ENCODE measurements around the gene PSTPIP2. TPM values are rescaled to one million over a fixed set of nuclear protein-coding genes. Genes with fewer than 3 reads are reported as not detected.

Gene PSTPIP2
- total and polyA plus RNA-seq, 2 of the 13 experiments (the other 11 are each of a cell fraction or from before 2014, with no cell fraction given), result 0.25 to 0.27 TPM

GRCh38 chr18:45974088-45974536 lies 97.9 kb downstream of the PSTPIP2 start (continued):
- TF ChIP-seq ZBTB8A (CRISPR knock-in tag; IDR thresholded peaks at IDR 0.05; ENCODE audit: borderline replicate concordance, low read depth) (no peak), AGO1 (IDR thresholded peaks at IDR 0.05; ENCODE audit: low read depth, low read length, poor library complexity, severe bottlenecking) (no peak), NR1H2 (CRISPR knock-in tag; IDR thresholded peaks at IDR 0.05; ENCODE audit: borderline replicate concordance, low read depth) (no peak), ZBTB14 (CRISPR knock-in tag; IDR thresholded peaks at IDR 0.05) (no peak), BCLAF1 (IDR thresholded peaks at IDR 0.05) (no peak), ARID5B (CRISPR knock-in tag; IDR thresholded peaks at IDR 0.05) (peak; percentile 26; the same call in 1 of the 2 replicates), NRL (CRISPR knock-in tag; IDR thresholded peaks at IDR 0.05; ENCODE audit: borderline replicate concordance) (no peak), IRF2 (CRISPR knock-in tag; IDR thresholded peaks at IDR 0.05) (0 out of 2 replicates have a peak, but pooled peaks have one; percentile 38), RAD51 (IDR thresholded peaks at IDR 0.05; ENCODE audit: borderline replicate concordance) (no peak), ZNF260 (CRISPR knock-in tag; IDR thresholded peaks at IDR 0.05; ENCODE audit: borderline replicate concordance, low read depth) (no peak), STAT5B (CRISPR knock-in tag; IDR thresholded peaks at IDR 0.05) (no peak), CTCF (CRISPR knock-in tag; IDR thresholded peaks at IDR 0.05) (peak; percentile 84), ZFP62 (CRISPR knock-in tag; IDR thresholded peaks at IDR 0.05) (no peak), MAF1 (CRISPR knock-in tag; IDR thresholded peaks at IDR 0.05; ENCODE audit: borderline replicate concordance) (no peak), TERF1 (CRISPR knock-in tag; IDR thresholded peaks at IDR 0.05) (no peak), POLR2G (IDR thresholded peaks at IDR 0.05; ENCODE audit: low read depth, low read length) (no peak), ERF (CRISPR knock-in tag; IDR thresholded peaks at IDR 0.05) (0 out of 2 replicates have a peak, but pooled peaks have one; percentile 24), ZNF253 (CRISPR knock-in tag; IDR thresholded peaks at IDR 0.05; ENCODE audit: borderline replicate concordance) (no peak), NFIC (IDR thresholded peaks at IDR 0.05; ENCODE audit: low read length) (no peak), ZSCAN25 (CRISPR knock-in tag; IDR thresholded peaks at IDR 0.05) (no peak)

Measured in HepG2 (cell line).